ENCODE results near the gene FAH. TPM values are rescaled to one million over a fixed set of nuclear protein-coding genes. Genes with fewer than 3 reads are reported as not detected.

Gene FAH
- total RNA-seq, 4 donors from 2014 or later, result 5.4 to 29.0 (median 11.2) TPM

DNA sequence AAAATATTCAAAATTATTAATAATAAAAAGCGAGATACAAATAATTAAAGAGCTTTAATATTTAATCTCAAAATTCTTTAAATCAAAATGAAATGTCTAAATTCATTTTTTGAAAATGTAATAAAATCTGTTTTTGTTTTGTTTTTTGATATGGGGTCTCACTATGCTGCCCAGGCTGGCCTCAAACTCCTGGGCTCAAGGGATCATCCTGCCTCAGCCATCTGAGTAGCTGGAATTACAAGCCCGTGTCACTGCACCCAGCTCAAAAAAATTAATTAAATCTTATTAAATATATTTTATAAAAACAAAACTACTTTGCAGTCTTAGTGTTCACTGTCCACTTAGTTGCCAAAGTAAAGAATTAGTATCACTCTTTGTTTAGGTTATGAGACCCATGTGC, 38.4 kb downstream of the FAH start:
- Histone ChIP-seq H3K36me3 (no peaks in the 10 kb centered on the region), H3K9me3 (no peaks in the 10 kb centered on the region), H3K4me3 (no peak overlapping the region), H3K27me3 (no peaks in the 10 kb centered on the region), H3K27ac (no peak overlapping the region), H3K4me1 (no peaks in the 10 kb centered on the region)
- TF ChIP-seq, protein P1, sequence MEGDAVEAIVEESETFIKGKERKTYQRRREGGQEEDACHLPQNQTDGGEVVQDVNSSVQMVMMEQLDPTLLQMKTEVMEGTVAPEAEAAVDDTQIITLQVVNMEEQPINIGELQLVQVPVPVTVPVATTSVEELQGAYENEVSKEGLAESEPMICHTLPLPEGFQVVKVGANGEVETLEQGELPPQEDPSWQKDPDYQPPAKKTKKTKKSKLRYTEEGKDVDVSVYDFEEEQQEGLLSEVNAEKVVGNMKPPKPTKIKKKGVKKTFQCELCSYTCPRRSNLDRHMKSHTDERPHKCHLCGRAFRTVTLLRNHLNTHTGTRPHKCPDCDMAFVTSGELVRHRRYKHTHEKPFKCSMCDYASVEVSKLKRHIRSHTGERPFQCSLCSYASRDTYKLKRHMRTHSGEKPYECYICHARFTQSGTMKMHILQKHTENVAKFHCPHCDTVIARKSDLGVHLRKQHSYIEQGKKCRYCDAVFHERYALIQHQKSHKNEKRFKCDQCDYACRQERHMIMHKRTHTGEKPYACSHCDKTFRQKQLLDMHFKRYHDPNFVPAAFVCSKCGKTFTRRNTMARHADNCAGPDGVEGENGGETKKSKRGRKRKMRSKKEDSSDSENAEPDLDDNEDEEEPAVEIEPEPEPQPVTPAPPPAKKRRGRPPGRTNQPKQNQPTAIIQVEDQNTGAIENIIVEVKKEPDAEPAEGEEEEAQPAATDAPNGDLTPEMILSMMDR (IDR thresholded peaks at IDR 0.05), result no peak
- no peak for TF ChIP-seq POLR2A (IDR thresholded peaks at IDR 0.05)
- no peak for DNase-seq
- intact Hi-C loops (cut with DNase I; ENCODE audit: low total_unique reads), result no loop called here

GRCh38 chr15:80191897-80192595, 39.2 kb downstream of the FAH start:
- TF ChIP-seq, protein P1 (IDR thresholded peaks at IDR 0.05), result no peak
- TF ChIP-seq POLR2A (IDR thresholded peaks at IDR 0.05), result no peak
- intact Hi-C loops (cut with DNase I; ENCODE audit: low total_unique reads), result no loop called here
- H3K27ac ChIP-seq, result no peak overlapping the region
- H3K36me3 ChIP-seq, result no peaks in the 10 kb centered on the region
- no peaks in the 10 kb centered on the region for H3K9me3 ChIP-seq
- H3K4me1 ChIP-seq, result no peaks in the 10 kb centered on the region
- no peak for DNase-seq
- H3K27me3 ChIP-seq, result no peaks in the 10 kb centered on the region
- no peak overlapping the region for H3K4me3 ChIP-seq

- H3K27me3 ChIP-seq, result no peaks in the 10 kb centered on the region
- intact Hi-C loops (cut with DNase I; ENCODE audit: low total_unique reads), result no loop called here
- H3K27ac ChIP-seq, result no peak overlapping the region
- DNase-seq, result no peak
- H3K4me1 ChIP-seq, result no peaks in the 10 kb centered on the region
- no peaks in the 10 kb centered on the region for H3K36me3 ChIP-seq
- no peak overlapping the region for H3K4me3 ChIP-seq
- TF ChIP-seq, protein P1 (IDR thresholded peaks at IDR 0.05), result no peak
- TF ChIP-seq POLR2A (IDR thresholded peaks at IDR 0.05), result no peak
- H3K9me3 ChIP-seq, result no peaks in the 10 kb centered on the region
These were observed 41.4 kb downstream of the FAH start for GRCh38 chr15:80194186-80194585.

DNA sequence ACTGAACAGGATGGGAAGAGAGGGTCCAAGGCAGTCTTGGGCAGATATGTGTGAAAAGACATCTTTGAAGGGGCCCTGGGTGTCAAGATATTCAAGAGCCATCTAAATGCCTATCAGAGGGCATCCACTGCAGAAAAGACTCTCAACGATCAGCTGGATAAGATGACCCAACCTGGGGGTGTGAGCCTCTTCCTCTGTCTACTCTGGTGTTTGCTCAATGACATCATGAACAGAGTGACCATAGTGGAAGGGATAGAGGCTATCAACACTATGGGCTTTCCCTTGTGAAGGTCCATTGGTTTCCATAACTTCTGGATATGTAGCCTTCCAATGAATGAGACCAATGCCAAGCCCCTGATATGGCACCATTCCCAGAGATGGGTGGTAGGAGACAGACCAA, 42.1 kb downstream of the FAH start:
- no peaks in the 10 kb centered on the region for H3K36me3 ChIP-seq
- no peak for TF ChIP-seq POLR2A (IDR thresholded peaks at IDR 0.05)
- TF ChIP-seq, protein P1 (IDR thresholded peaks at IDR 0.05), result no peak
- DNase-seq, result no peak
- no peak overlapping the region for H3K27ac ChIP-seq
- no peaks in the 10 kb centered on the region for H3K27me3 ChIP-seq
- intact Hi-C loops (cut with DNase I; ENCODE audit: low total_unique reads), result no loop called here
- H3K9me3 ChIP-seq, result no peaks in the 10 kb centered on the region
- H3K4me3 ChIP-seq, result no peak overlapping the region
- H3K4me1 ChIP-seq, result no peaks in the 10 kb centered on the region

DNA sequence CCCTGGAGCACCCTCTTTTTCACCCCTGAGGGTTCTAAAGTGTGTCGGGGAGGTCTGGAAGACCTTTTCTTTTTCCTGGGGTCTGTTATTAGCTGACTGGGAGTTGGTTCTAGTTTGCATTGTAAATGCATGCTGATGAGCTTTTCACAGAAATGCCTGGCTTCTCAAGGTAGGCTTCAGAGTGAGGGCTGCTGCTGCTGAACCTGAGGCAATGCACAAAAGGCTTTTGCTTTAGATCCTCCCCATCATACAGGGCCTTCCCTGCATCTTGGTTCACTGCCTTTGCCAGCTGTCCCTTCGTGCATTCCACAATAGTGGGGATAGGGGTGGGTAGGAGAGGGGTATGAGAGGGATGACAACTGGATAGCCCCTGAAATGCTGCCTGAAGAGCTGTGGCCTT, 46.6 kb downstream of the FAH start:
- Histone ChIP-seq H3K9me3 (no peaks in the 10 kb centered on the region), H3K36me3 (no peaks in the 10 kb centered on the region), H3K4me3 (no peak overlapping the region), H3K27me3 (no peaks in the 10 kb centered on the region), H3K4me1 (no peaks in the 10 kb centered on the region), H3K27ac (no peak overlapping the region)
- intact Hi-C loops (cut with DNase I; ENCODE audit: low total_unique reads), result no loop called here
- TF ChIP-seq POLR2A (IDR thresholded peaks at IDR 0.05), result no peak
- TF ChIP-seq, protein P1 (IDR thresholded peaks at IDR 0.05), result no peak
- DNase-seq, result no peak

Data from uterus (tissue), 4 donors.